ENCODE results near the gene B4GALT2.

The B4GALT2 gene

GRCh38 chr1:43965316-43965715, 13.7 kb upstream of the B4GALT2 start:
- no peak for TF ChIP-seq CTCF (IDR thresholded peaks at IDR 0.05; ENCODE audit: extremely low read depth, missing control alignments)
- no peak for DNase-seq (ENCODE audit: low spot score)

GRCh38 chr1:43968348-43968948, 10.6 kb upstream of the B4GALT2 start:
- DNase-seq (ENCODE audit: low spot score): no peak
- TF ChIP-seq CTCF (IDR thresholded peaks at IDR 0.05; ENCODE audit: extremely low read depth, missing control alignments): no peak

- no peak for TF ChIP-seq CTCF (IDR thresholded peaks at IDR 0.05; ENCODE audit: extremely low read depth, missing control alignments)
- no peak for DNase-seq (ENCODE audit: low spot score)
Measured at GRCh38 chr1:43969416-43969745, 9.6 kb upstream of the B4GALT2 start.

GRCh38 chr1:43969746-43970466, 9.1 kb upstream of the B4GALT2 start, which contains the start of gene DPH2:
DPH2 (plus strand) TSS chr1:43970010; CDS start chr1:43970176, 166 bp downstream.
- no peak for TF ChIP-seq CTCF (IDR thresholded peaks at IDR 0.05; ENCODE audit: extremely low read depth, missing control alignments)
- peak; percentile 96 for DNase-seq (ENCODE audit: low spot score)

GRCh38 chr1:43970502-43970901, 8.5 kb upstream of the B4GALT2 start:
- DNase-seq (ENCODE audit: low spot score): no peak
- no peak for TF ChIP-seq CTCF (IDR thresholded peaks at IDR 0.05; ENCODE audit: extremely low read depth, missing control alignments)

GRCh38 chr1:43970911-43971310, 8.1 kb upstream of the B4GALT2 start:
- TF ChIP-seq CTCF (IDR thresholded peaks at IDR 0.05; ENCODE audit: extremely low read depth, missing control alignments): no peak
- DNase-seq (ENCODE audit: low spot score): no peak

- DNase-seq (ENCODE audit: low spot score): no peak
- TF ChIP-seq CTCF (IDR thresholded peaks at IDR 0.05; ENCODE audit: extremely low read depth, missing control alignments): no peak
Measured at GRCh38 chr1:43971336-43971980, 7.6 kb upstream of the B4GALT2 start.

Data from GM20000 (cell line).